Smooth muscle cell (in vitro differentiated cells): ENCODE data around the gene ZBTB32. TPM values are rescaled to one million over a fixed set of nuclear protein-coding genes. Genes with fewer than 3 reads are reported as not detected.

Experiments
- DNase-seq: peaks from one replicate; lab custom pipeline; 2025; ENCODE audit not compliant: unreplicated experiment; lab: John Stamatoyannopoulos, UW
- H2AFZ ChIP-seq: fragments of 200-600 bp; sonication (generic); 2 replicates; pipeline ENCODE4 v1.6.0; 2016; ENCODE audit warnings: antibody characterized with exemption, low read depth, mild to moderate bottlenecking
- H3F3A ChIP-seq: fragments of 200-600 bp; sonication (generic); 2 replicates; pipeline ENCODE4 v1.6.0; 2017; ENCODE audit warnings: antibody characterized with exemption, low read depth
- H3K27ac ChIP-seq: fragments of 200-600 bp; sonication (generic); 2 replicates; pipeline ENCODE4 v1.5.1; 2016; ENCODE audit warnings: low read depth, mild to moderate bottlenecking
- H3K27me3 ChIP-seq: fragments of 200-600 bp; sonication (generic); 2 replicates; pipeline ENCODE4 v1.6.1; 2016; ENCODE audit warnings: low read depth, mild to moderate bottlenecking
- H3K36me3 ChIP-seq: fragments of 200-600 bp; sonication (generic); 2 replicates; pipeline ENCODE4 v1.5.1; 2016; ENCODE audit warnings: low read depth
- H3K4me1 ChIP-seq: fragments of 200-600 bp; sonication (generic); 2 replicates; pipeline ENCODE4 v1.5.1; 2016; ENCODE audit warnings: low read depth
- H3K4me2 ChIP-seq: fragments of 200-600 bp; sonication (generic); 2 replicates; pipeline ENCODE4 v1.6.0; 2016; ENCODE audit warnings: mild to moderate bottlenecking
- H3K4me3 ChIP-seq: fragments of 200-600 bp; sonication (generic); 2 replicates; pipeline ENCODE4 v1.5.1; 2016; ENCODE audit warnings: mild to moderate bottlenecking
- H3K79me2 ChIP-seq: fragments of 200-600 bp; sonication (generic); 2 replicates; pipeline ENCODE4 v1.6.0; 2016; ENCODE audit warnings: low read depth, mild to moderate bottlenecking
- H3K9ac ChIP-seq: fragments of 200-600 bp; sonication (generic); 2 replicates; pipeline ENCODE4 v1.6.0; 2016; ENCODE audit warnings: low read depth
- H3K9me3 ChIP-seq: fragments of 200-600 bp; sonication (generic); replicated peaks from 2 replicates; pipeline ENCODE4 v1.5.1; 2016; ENCODE audit warnings: low read depth
- H4K20me1 ChIP-seq: fragments of 200-600 bp; sonication (generic); 2 replicates; pipeline ENCODE4 v1.6.0; 2016; ENCODE audit warnings: low read depth
- WGBS: methylation state at CpG from one replicate; pipeline ENCODE4 v1.1.7; 2016; ENCODE audit warnings: low lambda C conversion rate; 5-methylcytosine and 5-hydroxymethylcytosine counted together
- polyA plus RNA-seq: library from polyadenylated mRNA; unstranded; fragments of >200 nt; fragmentation: Nextera tagmentation; extraction: Ambion mirVana; gene quantifications from 2 replicates; pipeline ENCODE4 v1.2.1, GENCODE V29; 2016
- total RNA-seq: library from RNA; depleted of rRNA; stranded (reverse); fragments of >200 nt; gene quantifications from 2 replicates; pipeline ENCODE4 v1.2.3, GENCODE V29; 2014
- TF ChIP-seq, protein P1 (sequence below): fragments of 200-600 bp; sonication (generic); IDR thresholded peaks from 2 replicates; pipeline ENCODE4 v1.5.1; 2017; ENCODE audit warnings: borderline replicate concordance, mild to moderate bottlenecking, antibody characterized with exemption; ENCODE audit not compliant: insufficient read depth, poor library complexity, severe bottlenecking

The ZBTB32 gene
- total and polyA plus RNA-seq, 2 experiments from 2014 or later: 1.3 TPM; not detected in 1

DNA sequence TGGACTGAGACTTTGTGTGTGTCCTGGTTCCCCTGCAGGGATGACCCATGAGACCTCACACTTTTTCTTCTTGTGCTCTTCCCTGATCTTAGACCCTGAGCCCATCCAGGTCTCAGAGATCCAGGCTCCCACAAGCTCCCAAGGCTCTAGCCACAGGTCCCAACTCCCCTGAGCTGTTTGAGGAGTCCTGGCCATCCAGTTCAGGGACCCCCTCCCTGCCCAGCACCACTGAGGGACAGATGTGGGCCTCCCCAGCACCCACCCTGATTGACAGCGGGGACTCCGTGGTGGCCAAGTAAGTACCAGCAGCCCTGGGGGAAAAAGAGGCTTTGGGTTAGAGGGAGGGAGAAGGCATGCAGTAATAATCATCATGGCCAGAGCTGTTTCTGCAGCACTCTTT lies 55.3 kb downstream of the ZBTB32 start:
- Histone ChIP-seq H4K20me1 (peaks cover 17% of the 10 kb centered on the region), H3K4me1 (peaks cover 28% of the 10 kb centered on the region), H3F3A (peaks cover 19% of the 10 kb centered on the region), H3K27me3 (no peaks in the 10 kb centered on the region), H3K27ac (no peak overlapping the region), H3K4me3 (no peak overlapping the region), H2AFZ (no peak overlapping the region), H3K9me3 (no peaks in the 10 kb centered on the region), H3K9ac (no peak overlapping the region), H3K79me2 (peaks cover 29% of the 10 kb centered on the region), H3K36me3 (peaks cover 4% of the 10 kb centered on the region), H3K4me2 (peak overlapping the region; percentile 86)
- no peak for DNase-seq
- TF ChIP-seq, protein P1, sequence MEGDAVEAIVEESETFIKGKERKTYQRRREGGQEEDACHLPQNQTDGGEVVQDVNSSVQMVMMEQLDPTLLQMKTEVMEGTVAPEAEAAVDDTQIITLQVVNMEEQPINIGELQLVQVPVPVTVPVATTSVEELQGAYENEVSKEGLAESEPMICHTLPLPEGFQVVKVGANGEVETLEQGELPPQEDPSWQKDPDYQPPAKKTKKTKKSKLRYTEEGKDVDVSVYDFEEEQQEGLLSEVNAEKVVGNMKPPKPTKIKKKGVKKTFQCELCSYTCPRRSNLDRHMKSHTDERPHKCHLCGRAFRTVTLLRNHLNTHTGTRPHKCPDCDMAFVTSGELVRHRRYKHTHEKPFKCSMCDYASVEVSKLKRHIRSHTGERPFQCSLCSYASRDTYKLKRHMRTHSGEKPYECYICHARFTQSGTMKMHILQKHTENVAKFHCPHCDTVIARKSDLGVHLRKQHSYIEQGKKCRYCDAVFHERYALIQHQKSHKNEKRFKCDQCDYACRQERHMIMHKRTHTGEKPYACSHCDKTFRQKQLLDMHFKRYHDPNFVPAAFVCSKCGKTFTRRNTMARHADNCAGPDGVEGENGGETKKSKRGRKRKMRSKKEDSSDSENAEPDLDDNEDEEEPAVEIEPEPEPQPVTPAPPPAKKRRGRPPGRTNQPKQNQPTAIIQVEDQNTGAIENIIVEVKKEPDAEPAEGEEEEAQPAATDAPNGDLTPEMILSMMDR: no peak
- WGBS: 89% methylated on average over 2 of the region's 2 CpGs

DNA sequence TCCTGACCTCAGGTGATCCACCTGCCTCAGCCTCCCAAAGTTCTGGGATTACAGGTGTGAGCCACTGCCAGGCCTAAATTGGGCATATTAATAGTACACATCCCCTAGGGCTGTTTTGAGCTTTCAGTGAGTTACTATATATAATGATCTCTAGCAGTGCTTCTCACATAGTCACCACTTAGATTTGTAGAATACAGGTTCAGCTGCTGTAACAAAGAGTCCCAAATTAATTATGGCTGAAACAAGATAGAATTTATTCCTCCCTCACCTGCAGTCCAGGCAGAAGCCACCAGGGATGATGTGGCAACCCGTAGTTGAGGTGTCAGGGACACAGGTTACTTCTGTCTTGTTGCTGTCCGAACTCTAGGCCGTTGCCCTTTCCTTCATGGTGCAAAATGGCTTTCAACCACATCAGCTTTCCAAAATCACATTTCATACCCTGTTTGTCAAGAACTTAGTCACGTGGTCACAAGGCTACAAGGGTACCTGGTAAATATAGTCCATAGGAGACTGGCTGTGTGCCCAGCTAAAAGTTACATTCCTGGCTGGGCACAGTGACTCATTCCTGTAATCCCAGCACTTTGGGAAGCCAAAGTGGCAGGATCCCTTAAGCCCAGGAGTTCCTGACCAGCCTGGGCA lies 56.5 kb downstream of the ZBTB32 start:
- no peak for DNase-seq
- H3F3A ChIP-seq: peaks cover 9% of the 10 kb centered on the region
- no peak overlapping the region for H3K27ac ChIP-seq
- H3K4me1 ChIP-seq: peaks cover 20% of the 10 kb centered on the region
- no peak overlapping the region for H3K4me3 ChIP-seq
- no peaks in the 10 kb centered on the region for H3K27me3 ChIP-seq
- TF ChIP-seq, protein P1: no peak
- no peaks in the 10 kb centered on the region for H3K9me3 ChIP-seq
- peaks cover 29% of the 10 kb centered on the region for H3K79me2 ChIP-seq
- peaks cover 13% of the 10 kb centered on the region for H4K20me1 ChIP-seq
- no peak overlapping the region for H2AFZ ChIP-seq
- 94% methylated on average over 4 of the region's 4 CpGs for WGBS
- peaks cover 4% of the 10 kb centered on the region for H3K36me3 ChIP-seq
- H3K4me2 ChIP-seq: no peak overlapping the region
- no peak overlapping the region for H3K9ac ChIP-seq

DNA sequence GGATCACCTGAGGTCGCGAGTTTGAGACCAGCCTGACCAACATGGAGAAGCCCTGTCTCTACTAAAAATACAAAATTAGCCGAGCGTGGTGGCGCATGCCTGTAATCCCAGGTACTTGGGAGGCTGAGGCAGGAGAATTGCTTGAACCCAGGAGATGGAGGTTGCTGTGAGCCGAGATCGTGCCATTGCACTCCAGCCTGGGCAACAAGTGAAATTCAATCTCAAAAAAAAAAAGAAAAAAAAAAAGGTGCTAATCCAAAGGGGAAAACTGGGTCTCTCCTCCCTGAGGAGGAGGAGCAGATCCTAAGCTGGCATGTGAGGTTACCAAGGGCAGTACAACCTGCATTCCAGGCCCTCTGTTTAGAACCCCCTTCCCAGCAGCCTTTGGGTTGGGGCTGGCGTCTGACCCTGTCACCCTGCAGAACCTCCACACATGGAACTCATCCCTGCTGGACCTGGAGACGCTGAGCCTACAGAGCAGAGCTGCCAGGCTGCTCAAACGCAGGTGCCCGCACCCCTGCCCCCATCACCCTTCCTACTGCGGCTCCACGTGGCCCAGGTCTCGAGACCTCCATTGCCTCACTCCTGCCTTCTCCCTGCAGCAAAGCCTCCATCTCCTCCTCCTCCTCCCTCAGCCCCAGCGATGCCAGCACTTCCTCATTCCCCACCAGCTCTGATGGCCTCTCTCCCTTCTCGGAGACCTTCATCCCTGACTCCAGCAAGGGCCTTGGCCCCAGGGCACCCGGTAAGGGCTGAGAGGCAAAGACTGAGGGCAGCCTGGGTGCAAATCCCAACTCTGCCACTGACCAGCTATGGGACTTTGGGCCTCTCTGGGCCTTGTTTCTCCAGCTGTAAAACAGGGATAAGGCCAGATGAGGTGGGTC lies 60.3 kb downstream of the ZBTB32 start:
- Histone ChIP-seq H3K27ac (no peak overlapping the region), H3K4me3 (no peak overlapping the region), H3F3A (no peaks in the 10 kb centered on the region), H3K36me3 (peaks cover 4% of the 10 kb centered on the region), H3K9ac (no peak overlapping the region), H3K4me1 (no peaks in the 10 kb centered on the region), H3K79me2 (peaks cover 16% of the 10 kb centered on the region), H3K27me3 (no peaks in the 10 kb centered on the region), H3K4me2 (no peak overlapping the region), H2AFZ (no peak overlapping the region), H3K9me3 (no peaks in the 10 kb centered on the region), H4K20me1 (peaks cover 3% of the 10 kb centered on the region)
- TF ChIP-seq, protein P1: no peak
- 97% methylated on average over 16 of the region's 17 CpGs for WGBS
- no peak for DNase-seq

Other genes starting within 250 kb of the ZBTB32 start
- gene KRTDAP, start 214.1 kb upstream of the ZBTB32 start, total RNA-seq: 203 and 298 TPM in 2 replicates
- gene KRTDAP, start 214.1 kb upstream of the ZBTB32 start, polyA plus RNA-seq: 41.7 and 68.3 TPM in 2 replicates
- gene DMKN, start 190.9 kb upstream of the ZBTB32 start, total RNA-seq: 46.5 and 132 TPM in 2 replicates
- 31.2 and 75.4 TPM in 2 replicates for gene DMKN, start 190.9 kb upstream of the ZBTB32 start, polyA plus RNA-seq
- gene SBSN, start 176.2 kb upstream of the ZBTB32 start, total RNA-seq: 14.9 and 19.8 TPM in 2 replicates
- gene SBSN, start 176.2 kb upstream of the ZBTB32 start, polyA plus RNA-seq: 4.9 and 11.7 TPM in 2 replicates
- not detected in 2 replicates for gene GAPDHS, start 171.1 kb upstream of the ZBTB32 start, total RNA-seq
- gene GAPDHS, start 171.1 kb upstream of the ZBTB32 start, polyA plus RNA-seq: 0.16 TPM in 1 of 2 replicates, not detected in the other
- 128 and 168 TPM in 2 replicates for gene TMEM147, start 158.9 kb upstream of the ZBTB32 start, total RNA-seq
- gene TMEM147, start 158.9 kb upstream of the ZBTB32 start, polyA plus RNA-seq: 291 and 293 TPM in 2 replicates
- gene ATP4A, start 140.9 kb upstream of the ZBTB32 start, total RNA-seq: not detected in 2 replicates
- not detected in 2 replicates for gene ATP4A, start 140.9 kb upstream of the ZBTB32 start, polyA plus RNA-seq
- gene PMIS2, start 118.4 kb upstream of the ZBTB32 start, total RNA-seq: not detected in 2 replicates
- gene PMIS2, start 118.4 kb upstream of the ZBTB32 start, polyA plus RNA-seq: not detected in 2 replicates
- 6.3 and 6.4 TPM in 2 replicates for gene HAUS5, start 91.8 kb upstream of the ZBTB32 start, total RNA-seq
- gene HAUS5, start 91.8 kb upstream of the ZBTB32 start, polyA plus RNA-seq: 14.0 and 15.8 TPM in 2 replicates
- 37.2 and 42.4 TPM in 2 replicates for gene RBM42, start 75.5 kb upstream of the ZBTB32 start, total RNA-seq
- gene RBM42, start 75.5 kb upstream of the ZBTB32 start, polyA plus RNA-seq: 143 and 155 TPM in 2 replicates
- gene ETV2, start 62.8 kb upstream of the ZBTB32 start, total RNA-seq: not detected in 2 replicates
- 2.9 and 3.8 TPM in 2 replicates for gene ETV2, start 62.8 kb upstream of the ZBTB32 start, polyA plus RNA-seq
- gene COX6B1, start 56.2 kb upstream of the ZBTB32 start, total RNA-seq: 521 and 971 TPM in 2 replicates
- 622 and 683 TPM in 2 replicates for gene COX6B1, start 56.2 kb upstream of the ZBTB32 start, polyA plus RNA-seq
- gene UPK1A, start 38.0 kb upstream of the ZBTB32 start, total RNA-seq: 4.2 TPM in 1 of 2 replicates, not detected in the other
- gene UPK1A, start 38.0 kb upstream of the ZBTB32 start, polyA plus RNA-seq: 1.0 TPM in 1 of 2 replicates, not detected in the other
- 10.5 and 31.1 TPM in 2 replicates for gene KMT2B, start 13.4 kb downstream of the ZBTB32 start, total RNA-seq
- 8.8 and 11.2 TPM in 2 replicates for gene KMT2B, start 13.4 kb downstream of the ZBTB32 start, polyA plus RNA-seq
- 1.2 and 1.7 TPM in 2 replicates for gene IGFLR1, start 37.9 kb downstream of the ZBTB32 start, total RNA-seq
- gene IGFLR1, start 37.9 kb downstream of the ZBTB32 start, polyA plus RNA-seq: 1.4 and 6.3 TPM in 2 replicates
- 14.6 and 17.0 TPM in 2 replicates for gene U2AF1L4, start 40.9 kb downstream of the ZBTB32 start, total RNA-seq
- 29.3 and 31.5 TPM in 2 replicates for gene U2AF1L4, start 40.9 kb downstream of the ZBTB32 start, polyA plus RNA-seq
- 53.3 and 65.4 TPM in 2 replicates for gene PSENEN, start 41.1 kb downstream of the ZBTB32 start, total RNA-seq
- gene PSENEN, start 41.1 kb downstream of the ZBTB32 start, polyA plus RNA-seq: 137 and 167 TPM in 2 replicates
- gene LIN37, start 44.0 kb downstream of the ZBTB32 start, total RNA-seq: 17.8 and 20.3 TPM in 2 replicates
- 16.4 and 24.2 TPM in 2 replicates for gene LIN37, start 44.0 kb downstream of the ZBTB32 start, polyA plus RNA-seq
- 19.1 and 20.6 TPM in 2 replicates for gene HSPB6, start 52.5 kb downstream of the ZBTB32 start, total RNA-seq
- gene HSPB6, start 52.5 kb downstream of the ZBTB32 start, polyA plus RNA-seq: 173 and 254 TPM in 2 replicates
- 6.1 and 13.7 TPM in 2 replicates for gene PROSER3, start 53.6 kb downstream of the ZBTB32 start, total RNA-seq
- gene PROSER3, start 53.6 kb downstream of the ZBTB32 start, polyA plus RNA-seq: 24.8 and 32.3 TPM in 2 replicates
- 5.3 and 8.2 TPM in 2 replicates for gene ARHGAP33, start 71.0 kb downstream of the ZBTB32 start, total RNA-seq
- 5.7 and 14.0 TPM in 2 replicates for gene ARHGAP33, start 71.0 kb downstream of the ZBTB32 start, polyA plus RNA-seq
- gene PRODH2, start 108.3 kb downstream of the ZBTB32 start, total RNA-seq: not detected in 2 replicates
- gene PRODH2, start 108.3 kb downstream of the ZBTB32 start, polyA plus RNA-seq: not detected in 2 replicates
- gene NPHS1, start 147.9 kb downstream of the ZBTB32 start, total RNA-seq: 0.31 TPM in 1 of 2 replicates, not detected in the other
- gene NPHS1, start 147.9 kb downstream of the ZBTB32 start, polyA plus RNA-seq: 0.46 TPM in 1 of 2 replicates, not detected in the other
- gene KIRREL2, start 152.4 kb downstream of the ZBTB32 start, total RNA-seq: 0.18 and 2.1 TPM in 2 replicates
- 0.56 and 0.64 TPM in 2 replicates for gene KIRREL2, start 152.4 kb downstream of the ZBTB32 start, polyA plus RNA-seq
- gene APLP1, start 164.0 kb downstream of the ZBTB32 start, total RNA-seq: 40.1 and 81.8 TPM in 2 replicates
- 98.3 and 114 TPM in 2 replicates for gene APLP1, start 164.0 kb downstream of the ZBTB32 start, polyA plus RNA-seq
- gene NFKBID, start 196.0 kb downstream of the ZBTB32 start, total RNA-seq: 4.2 and 4.9 TPM in 2 replicates
- gene NFKBID, start 196.0 kb downstream of the ZBTB32 start, polyA plus RNA-seq: 9.0 and 11.1 TPM in 2 replicates
- 0.81 TPM in 1 of 2 replicates, not detected in the other for gene HCST, start 198.0 kb downstream of the ZBTB32 start, total RNA-seq
- 2.6 and 3.4 TPM in 2 replicates for gene HCST, start 198.0 kb downstream of the ZBTB32 start, polyA plus RNA-seq
- not detected in 2 replicates for gene TYROBP, start 203.7 kb downstream of the ZBTB32 start, total RNA-seq
- gene TYROBP, start 203.7 kb downstream of the ZBTB32 start, polyA plus RNA-seq: not detected in 2 replicates
- gene LRFN3, start 231.8 kb downstream of the ZBTB32 start, total RNA-seq: 6.0 and 6.2 TPM in 2 replicates
- gene LRFN3, start 231.8 kb downstream of the ZBTB32 start, polyA plus RNA-seq: 15.3 and 15.5 TPM in 2 replicates